Activated CD4-positive, alpha-beta T cell treated with anti-CD3 and anti-CD28 coated beads for 4 hours (primary cell): ENCODE data around the gene FAM9C.
"Not testable (repeated sequence)": the region's sequence is repeated elsewhere in the genome, so short reads cannot be mapped to it uniquely, and the experiment has no call there.

Source experiments
- DNase-seq, 2 donors: peaks; one replicate each; pipeline ENCODE4 v3.0.0-alpha.2; 2020

FAM9C gene

DNA sequence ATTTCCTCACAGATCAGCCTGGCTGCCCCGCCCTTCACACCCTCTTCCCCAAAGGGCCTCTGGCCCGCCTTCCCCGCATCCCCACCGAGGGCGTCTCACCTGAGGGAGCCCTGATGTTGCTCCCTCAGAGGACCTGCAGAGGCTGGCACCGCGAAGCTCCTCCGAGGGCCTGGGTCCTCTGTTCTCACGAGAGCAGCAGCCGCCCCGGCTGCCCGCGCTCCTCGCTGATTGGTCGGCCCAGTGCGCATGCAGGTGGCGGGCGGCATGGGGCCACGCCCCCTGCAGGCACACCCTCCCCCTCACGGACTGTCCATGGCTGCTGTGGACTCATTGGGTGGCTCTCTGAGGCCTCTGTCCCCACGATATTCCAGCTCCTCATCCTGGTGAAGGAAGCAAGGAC lies at the start of gene FAM9C:
TSS of gene FAM9C (minus strand) at position 180 of the 400 bp plus-strand sequence. CDS start 831 bp downstream, outside the sequence.
- DNase-seq, result no peak

DNA sequence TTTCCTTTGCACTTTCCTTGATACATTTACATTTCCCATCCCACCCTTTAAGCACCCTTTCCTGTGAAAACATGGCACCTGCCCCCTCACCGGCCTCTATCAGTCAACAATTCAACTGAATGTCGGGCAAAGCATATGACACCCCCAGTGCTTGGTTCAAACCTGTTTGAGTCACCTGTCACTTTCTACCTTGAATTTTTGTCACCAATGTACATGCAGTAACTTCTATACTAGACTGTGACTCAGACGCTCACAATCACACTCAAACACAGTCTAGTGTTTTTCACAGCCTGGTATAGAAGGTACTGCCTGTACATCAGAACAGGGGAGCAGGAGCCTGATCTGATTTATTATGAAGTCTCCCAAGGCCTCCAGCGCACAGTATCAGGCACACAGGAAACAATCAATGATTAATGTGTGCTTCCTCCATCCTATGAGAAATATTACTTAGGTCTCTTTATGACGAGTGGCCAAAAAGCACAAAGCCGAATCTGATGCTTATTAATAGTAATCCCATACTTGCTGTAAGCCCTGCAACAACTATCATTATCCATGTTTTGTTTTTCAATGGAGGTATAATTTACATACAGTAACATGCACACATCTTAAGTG lies 49.2 kb upstream of the FAM9C start:
- peak; percentile 22 to 34 for DNase-seq

DNA sequence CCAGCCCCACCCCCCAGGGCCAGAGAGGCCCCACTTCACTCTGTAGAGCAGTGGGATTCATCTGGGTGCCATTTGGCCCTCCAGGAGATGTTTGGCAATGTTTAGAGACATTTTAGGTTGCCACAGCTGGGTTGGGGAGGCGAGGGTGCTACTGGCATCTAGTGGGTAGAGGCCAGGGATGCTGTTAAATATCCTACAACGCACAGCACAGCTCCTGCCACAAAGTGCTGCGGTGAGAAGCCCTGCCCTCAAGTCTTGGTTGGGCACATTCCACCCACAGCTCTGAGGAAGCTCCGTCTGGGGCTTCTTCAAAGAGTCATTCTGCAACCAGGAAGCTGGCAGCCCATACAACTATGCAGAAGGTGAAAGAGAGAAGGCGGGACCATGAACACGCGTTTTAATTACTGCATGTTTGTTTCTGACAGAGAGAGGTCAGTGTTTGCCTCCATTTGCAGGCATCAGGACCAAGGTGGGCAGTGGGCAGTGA lies 48.1 kb upstream of the FAM9C start:
- peak; percentile 61 to 75 for DNase-seq

DNA sequence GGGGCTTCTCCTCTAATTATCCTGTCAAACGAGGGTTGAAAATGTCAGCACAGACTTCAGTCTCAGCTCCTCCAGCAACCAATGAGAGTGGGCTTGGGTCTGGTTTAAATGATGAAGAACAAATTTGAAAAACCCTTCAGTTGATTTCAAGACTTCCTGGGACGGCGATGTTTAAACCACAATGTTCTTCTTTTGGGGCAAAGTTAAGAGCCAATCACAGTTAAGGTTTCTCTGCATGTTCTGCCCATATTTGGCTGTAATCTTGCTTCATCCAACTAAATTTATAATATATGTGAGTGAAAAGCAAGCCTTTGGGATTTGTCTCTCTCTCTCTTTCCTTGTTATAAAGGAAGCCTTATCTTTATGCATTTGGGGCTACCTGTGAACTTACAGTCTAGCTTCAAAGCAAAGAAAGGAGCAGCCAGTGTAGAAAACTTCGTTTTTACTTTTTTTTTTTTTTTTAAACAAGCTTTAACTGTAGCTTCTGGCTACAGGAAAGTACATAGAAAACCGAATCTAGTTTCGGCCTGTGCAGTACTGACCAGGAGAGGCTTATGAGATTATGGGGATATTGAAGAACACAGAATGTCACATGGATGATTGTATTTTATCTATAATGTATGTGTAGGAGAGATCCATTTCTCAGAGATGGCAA lies 46.8 kb upstream of the FAM9C start:
- DNase-seq, result no peak

DNA sequence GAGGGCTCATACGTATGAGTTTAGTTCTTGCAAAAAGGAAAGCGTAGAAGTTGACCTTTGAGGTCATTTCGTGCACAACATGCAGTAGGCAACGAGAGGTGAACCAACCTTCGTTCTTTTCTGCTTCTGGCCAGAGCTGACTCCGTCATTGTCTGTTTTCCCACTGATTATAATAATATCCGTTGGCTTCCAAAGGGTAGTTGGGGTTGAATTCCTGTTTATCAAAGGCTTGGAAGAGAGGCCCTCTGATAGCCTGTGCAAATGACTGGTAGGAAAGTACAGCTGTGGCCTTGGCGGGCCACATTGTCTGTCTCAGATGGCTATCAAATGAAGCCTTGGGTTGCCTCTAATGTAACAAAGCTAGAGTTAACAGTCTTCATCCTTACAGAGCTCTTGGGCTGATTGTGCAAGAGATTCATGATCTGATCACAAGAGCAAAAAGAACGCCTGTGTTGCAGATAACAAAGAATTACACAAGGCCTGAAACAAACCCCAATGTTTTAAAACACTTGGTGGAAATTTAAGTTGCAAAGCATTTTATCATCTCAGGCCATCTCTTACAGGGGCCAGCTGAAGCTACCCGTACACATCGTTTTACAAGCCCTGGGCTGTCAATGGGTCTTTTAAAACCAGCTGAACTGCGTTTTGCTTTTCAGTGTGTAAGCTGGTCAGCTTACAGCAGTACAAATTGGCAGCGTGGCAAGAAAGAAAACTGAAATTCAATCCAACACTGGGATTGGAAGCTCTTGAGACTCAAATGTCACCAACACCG lies 46.1 kb upstream of the FAM9C start:
- DNase-seq, result no peak

DNA sequence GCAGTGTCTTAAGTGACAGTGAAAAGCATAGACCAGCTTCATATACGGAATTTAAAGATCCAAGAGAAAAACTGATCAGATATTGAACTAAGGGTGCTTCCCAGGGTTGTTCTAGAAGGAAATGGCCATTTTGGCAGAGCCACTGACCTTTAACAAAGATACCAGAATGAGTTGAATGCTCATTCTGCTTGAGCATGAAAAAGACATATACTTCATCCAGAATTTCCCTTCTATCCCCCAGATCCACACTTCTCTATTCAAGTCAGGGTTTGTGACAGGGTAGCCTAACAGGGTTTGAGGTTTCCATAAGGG lies 45.6 kb upstream of the FAM9C start:
- no peak for DNase-seq

DNA sequence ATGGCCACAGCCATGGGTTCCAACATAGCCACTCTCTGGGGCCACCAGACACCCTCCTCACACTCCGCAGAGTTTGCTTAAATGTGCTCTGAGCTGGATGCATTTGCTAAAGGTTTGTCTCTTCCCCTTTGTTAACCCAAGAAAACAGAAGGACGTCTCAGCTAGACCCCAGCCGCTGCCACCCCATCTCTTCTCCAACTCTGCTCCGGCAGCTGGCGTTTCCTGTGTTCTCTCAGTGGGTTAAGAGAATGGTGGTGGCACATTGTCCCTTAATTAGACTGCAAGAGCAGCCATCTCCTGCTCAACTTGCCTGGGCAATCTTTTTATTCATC lies 43.7 kb upstream of the FAM9C start:
- DNase-seq, result no peak

DNA sequence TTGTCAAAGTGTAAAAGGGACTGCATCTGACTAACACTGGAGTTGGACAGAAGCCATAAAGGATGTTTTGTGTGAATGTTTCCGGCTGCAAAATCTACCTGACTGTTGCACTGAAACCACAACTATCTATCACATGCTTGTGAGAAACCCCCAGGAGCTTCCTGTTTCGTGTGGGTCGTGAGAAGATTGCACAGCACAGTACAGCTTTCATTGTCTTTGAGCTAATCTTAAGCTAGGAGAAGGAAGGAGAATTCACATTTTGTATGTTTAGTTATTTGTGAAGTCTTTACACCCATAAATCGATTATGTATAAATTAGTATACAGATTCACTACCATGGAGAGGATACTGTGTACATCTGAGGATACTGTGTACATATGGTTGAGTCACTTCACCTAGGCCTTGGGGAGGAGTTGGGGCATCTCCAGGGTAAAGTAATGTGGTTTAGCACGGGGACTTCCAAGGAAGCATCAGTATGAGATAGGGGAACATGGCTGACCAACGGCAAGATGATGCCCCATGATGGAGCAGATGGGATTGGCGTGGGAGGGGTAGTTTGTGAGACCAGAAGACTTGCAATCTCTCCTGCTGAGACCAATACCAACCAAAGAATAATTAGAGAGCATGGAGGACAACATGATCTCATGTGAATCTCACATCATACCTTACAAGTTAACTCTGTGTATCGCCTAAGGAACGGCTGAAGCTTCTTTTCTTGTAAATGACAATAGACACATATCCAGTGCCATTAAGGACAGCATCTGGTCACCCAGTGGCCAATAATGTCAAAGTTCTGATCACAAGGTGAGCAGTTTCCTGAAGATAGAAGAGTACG lies 43.1 kb upstream of the FAM9C start:
- DNase-seq, result peak; percentile 56 to 58

DNA sequence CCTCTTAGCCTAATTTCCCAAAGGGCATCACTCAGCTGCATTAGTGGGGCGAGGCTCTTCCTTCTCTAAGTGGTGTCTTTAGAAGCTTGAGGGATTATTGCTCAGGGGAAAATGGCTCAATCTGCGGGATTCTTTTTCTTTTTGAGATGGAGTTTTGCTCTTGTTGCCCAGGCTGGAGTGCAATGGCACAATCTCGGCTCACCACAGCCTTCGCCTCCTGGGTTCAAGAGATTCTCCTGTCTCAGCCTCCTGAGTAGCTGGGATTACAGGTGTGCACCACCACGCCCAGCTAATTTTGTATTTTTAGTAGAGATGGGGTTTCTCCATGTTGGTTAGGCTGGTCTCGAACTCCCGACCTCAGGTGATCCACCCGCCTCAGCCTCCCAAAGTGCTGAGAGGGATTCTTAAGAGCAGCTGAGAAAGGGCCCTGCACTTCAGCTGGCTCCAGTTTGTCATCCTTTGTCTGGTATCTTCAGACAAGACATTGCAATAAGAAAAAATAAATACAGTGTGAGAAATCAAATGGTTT lies 42.4 kb upstream of the FAM9C start:
- not testable (repeated sequence) for DNase-seq

DNA sequence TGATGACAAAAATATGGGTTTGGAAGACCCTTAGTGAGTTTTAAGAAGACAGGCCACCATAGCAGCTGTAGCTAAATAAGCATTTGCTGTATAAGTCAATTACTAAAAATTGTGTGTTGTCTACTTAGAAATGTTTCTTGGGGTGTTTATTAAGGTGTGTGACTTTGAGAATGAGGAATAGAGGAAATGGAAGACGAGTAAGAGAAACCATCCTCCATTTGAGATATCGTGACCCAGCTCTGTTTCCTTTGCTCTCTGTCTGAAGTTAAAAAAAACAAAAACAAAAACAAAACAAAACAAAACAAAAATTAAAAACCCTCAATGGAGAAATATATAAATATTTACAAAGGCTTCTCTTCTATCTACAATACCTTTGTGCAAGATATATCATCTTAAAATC lies 41.7 kb upstream of the FAM9C start:
- no peak for DNase-seq

DNA sequence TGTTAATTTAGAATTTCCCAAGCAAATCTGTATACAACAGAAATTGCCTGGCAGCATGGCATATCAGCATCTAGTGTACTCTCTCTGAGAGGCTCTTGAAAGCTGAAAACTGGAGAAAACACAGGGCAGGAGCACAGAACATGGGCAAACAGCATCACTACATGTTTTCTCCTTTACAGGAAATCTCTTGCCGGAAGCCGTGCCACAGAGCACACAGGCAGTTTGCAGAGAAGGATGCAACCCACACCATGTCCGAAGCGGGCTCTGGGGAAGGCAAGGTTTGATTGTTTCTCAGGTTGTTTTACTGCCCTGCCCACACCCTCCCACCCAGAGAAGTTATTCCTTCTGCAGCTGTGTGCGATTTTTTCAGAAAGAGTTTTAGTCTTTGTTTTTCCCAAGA lies 41.1 kb upstream of the FAM9C start:
- peak; percentile 36 to 40 for DNase-seq

DNA sequence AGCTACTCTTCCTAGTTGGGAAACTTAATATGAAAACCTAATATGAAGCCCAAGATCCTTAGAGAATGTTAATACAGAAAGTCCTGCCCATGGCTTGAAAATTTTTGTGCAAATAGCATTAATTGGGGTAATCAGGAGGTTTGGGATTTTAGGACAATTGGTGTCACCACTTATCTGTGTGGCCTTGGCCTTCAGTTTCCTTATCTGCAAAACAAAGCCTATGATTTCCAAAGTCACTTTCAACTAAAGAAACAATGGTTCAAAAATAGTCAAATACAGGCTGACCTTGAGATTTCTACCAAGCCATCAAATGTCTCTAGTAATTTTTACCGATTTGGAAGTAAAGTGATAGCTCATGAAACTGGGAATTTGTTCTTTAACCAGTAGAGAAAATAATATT lies 40.2 kb upstream of the FAM9C start:
- no peak for DNase-seq

DNA sequence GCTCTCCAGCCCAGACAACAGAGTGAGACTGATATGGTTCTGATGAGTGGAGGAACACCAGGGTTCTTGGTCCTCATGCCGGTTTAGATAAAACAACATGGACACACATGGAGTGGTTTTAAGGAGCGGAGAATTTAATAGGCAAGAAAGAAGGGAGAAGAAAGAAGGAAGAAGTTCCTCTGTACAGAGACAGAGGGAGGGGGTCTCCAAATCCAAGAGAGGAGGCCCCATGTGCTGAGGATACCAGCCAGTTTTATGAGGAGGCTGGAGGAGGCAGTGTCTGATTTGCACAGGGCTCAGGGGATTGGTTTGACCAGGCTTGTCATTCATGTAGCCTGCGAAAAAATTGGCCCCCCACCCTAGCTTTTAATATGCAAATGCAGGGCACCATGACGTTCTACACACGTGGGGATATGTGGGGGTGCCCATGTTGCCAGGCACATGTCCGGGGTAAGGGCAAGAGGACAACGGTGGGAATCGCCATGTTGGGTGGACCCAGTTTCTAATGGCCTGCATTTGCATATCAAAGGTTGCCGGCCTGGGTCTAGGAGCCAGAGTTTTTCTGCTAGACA lies 39.4 kb upstream of the FAM9C start:
- not testable (repeated sequence) for DNase-seq

DNA sequence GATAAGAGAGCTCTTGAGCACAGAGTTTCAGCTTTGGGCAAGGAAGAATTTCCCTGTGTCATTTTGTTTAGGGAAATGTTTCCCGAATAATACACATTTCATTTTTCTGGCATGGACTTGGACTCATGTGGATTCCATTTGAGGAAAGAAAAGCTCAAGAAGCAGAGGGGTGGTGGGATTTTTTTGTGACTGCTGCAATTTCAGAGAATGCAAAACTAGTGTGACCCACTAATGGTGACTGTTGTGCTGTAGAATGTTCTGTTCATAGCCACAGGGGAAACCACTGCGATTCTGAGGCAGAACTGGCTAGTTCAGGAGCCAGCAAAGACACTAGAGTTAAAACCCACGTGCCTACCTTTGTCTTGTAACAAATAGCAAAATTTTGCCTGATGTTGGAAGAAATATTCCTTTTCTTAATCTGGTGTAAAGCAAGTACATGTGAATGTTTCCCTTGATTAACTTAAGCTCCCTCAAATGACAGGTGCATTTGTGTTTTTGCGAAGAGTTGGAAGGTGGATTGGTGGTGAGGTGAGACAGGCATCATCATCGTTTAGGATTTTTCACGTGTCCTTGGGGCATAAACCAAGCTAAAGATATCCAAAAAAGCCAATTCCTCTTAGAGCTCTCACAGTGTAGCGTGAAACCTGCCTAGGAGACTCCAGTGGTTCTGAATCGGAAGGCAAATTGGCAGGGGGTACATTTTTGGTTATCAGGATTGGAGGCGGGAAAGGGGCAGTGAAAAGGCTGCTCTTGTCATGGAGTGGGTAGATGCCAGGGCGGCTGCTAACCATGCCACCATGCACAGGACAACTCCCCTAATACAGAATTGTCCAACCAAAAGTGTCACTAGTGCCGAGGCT lies 38.0 kb upstream of the FAM9C start:
- no peak for DNase-seq

DNA sequence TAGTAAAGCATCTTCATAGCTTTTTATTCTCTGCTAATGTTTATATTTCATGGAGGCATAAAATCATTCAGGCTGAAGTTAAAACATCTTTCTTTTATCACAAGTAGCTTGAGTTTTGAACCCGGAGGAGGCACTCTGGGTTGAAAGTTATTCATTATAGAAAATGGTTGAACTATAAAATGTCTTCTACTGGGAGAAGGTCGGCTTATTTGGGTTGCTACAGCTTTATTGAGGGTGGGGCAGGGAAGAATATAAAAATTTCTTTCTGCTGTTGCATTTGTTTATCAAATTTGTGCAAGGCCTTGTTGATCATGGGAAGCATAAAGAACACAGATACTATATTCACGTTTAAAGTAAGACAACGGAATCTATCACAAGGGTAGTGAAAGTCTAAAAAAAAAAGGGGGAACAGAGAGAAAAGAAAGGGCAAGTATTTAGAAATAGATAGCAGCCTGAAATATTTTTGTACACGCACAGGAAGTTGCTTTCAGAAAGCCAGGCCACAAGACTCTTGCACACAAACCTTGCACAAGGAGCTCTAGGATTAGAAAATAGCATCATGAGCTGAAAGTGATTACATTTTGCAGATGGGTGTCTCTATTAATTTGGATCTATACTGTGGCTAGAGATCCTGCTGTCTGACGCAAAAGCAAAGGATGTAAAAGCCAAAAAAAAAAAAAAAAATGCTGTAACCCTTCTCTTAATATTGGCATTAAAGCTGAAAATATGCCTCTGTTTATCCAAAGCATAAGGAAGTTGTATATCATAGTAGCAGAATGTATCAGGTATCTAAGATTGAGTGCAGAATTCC lies 37.2 kb upstream of the FAM9C start:
- no peak for DNase-seq

DNA sequence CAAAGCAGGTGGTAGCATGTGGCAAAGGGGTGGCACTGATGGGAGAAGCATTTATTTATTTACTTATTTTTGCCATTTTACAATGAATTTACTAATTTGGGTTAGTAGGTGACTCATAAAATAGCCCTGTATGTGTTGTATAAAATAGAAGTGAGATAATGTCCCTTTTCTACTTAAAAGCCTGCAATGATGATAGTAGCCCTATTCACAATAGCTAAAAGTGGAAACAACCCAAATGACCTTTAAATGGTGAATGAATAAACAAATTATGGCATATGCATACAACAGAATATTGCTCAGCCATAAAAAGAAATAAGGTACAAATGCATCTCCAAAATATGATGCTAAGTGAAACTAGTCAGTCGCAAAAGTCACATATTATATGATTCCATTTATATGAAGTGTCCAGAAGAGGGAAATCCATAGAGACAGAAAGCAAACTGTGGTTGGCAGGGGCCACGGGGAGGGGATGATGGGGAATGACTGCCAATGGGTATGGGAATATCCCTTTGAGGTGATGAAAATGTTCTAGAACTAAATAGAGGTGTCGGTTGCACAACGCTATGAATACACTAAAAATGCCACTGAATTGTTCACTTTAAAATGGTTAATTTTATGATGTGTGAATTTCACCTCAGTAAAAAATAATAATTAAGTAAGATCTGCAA lies 35.8 kb upstream of the FAM9C start:
- no peak for DNase-seq

DNA sequence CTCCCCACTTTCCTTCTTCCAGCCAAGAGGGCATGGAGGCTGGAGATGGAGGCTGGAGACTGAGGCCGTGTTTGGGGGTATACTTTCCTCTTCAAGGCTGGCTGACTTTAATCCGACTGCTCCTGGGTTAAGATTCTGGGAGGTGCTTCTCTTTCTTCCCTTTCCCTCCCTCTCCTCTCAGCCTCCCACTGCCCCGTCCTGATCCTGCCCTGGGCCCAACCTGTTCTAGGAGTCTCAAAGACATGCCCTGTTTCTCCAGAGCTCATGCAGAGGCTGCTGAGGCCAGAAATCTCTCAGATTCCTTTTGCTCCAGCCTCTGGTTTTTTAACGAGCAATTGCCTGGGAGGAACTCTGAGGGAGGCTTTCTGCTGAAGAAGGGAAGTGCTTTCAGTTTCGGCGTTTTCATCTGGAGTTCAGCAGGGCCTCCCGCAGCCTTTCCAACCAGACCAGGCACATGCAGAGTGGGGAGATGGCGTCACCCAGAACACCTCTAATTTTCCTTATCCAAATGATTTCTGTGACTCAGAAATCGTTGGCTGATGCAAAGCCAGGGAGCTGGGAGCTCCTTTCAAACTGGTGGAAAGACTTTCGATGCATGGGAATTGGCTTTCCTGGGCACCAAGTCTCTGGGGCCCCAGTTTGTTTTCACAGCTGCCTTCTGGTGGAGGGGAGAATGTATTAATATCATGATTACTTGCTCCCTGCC lies 34.5 kb upstream of the FAM9C start:
- no peak for DNase-seq

DNA sequence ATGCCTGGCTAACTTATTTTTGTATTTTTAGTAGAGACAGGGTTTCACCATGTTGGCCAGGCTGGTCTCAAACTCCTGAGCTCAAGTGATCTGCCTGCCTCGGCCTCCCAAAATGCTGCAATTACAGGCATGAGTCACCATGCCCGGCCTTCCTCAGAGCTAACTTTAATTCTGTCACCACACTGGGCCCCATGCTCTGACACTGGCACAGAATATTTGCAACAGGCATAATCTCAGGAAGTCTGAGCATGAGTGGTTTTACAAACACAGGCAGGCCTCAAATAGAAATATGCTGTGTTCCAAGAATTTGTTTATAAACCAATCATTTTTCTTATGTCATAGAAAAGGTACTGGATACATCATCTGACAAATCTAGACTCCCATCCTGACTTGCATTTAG lies 32.7 kb upstream of the FAM9C start:
- DNase-seq, result peak; percentile 16 to 43

DNA sequence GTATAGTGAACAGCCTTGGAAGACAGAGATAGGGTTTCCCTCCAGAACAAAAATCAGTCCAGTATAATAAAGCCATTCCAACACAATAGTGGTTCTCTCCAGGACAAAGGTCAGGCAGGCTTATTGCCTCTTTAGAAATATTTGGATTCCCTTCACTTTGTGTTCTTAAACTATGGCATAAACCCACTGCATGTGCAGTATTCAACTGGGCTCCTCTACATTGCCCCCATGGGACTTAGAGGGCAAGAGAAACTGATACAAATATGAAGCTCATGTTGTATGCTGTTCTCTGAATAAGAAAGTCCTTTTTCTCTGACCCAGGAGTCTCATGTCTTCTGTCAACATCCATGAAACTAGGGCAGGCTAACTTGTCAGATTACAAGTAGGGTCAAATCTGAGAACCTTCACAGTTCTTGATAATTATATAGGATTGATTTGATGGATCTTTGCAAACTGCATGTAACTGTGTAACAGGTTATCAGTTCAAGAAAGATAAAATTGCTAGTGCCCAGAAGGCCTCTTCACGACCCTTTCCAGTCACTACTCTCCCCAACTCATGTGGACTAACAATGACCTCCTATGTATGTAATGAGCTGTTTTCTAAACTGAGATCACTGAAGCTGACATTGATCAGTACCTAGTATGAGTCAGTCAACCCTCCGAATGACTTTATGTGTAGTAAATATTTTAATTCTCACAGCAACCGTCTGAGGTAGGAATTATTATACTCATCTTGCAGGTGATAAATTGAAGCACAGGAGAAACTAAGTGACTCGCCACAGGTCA lies 31.9 kb upstream of the FAM9C start:
- DNase-seq, result no peak
